Measurements from ENCODE around the gene ZNF208.
"Not testable (repeated sequence)": the region's sequence is repeated elsewhere in the genome, so short reads cannot be mapped to it uniquely, and the experiment has no call there.

DNA sequence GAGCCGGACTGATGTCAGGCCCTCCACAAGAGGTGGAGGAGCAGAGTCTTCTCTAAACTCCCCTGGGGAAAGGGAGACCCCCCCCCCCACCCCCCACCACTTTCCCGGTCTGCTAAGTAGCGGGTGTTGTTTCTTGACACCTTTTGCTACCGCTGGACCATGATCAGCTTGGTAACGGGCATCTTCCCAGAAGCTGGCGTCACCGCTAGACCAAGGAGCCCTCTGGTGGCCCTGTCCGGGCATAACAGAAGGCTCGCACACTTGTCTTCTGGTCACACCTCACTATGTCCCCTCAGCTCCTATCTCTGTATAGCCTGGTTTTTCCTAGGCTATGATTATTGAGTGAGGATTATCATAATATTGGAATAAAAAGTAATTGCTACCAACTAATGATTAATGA, 120.7 kb downstream of the ZNF208 start:
- not testable (repeated sequence) for TF ChIP-seq POLR2A, EP300 (IDR thresholded peaks at IDR 0.05)

All from suprapubic skin (tissue), 2 donors.